Measurements from ENCODE around the gene TMEM150C. TPM values are rescaled to one million over a fixed set of nuclear protein-coding genes. Genes with fewer than 3 reads are reported as not detected.

TMEM150C gene
- total and polyA plus RNA-seq, 4 donors = 4.8 to 8.7 (median 5.2) TPM

- 91% methylated on average over 7 of the region's 7 CpGs for WGBS
- no peak overlapping the region for H3K9ac ChIP-seq (ENCODE audit: low read depth in 1 of 2, low read length in 2 of 2)
- H3K27ac ChIP-seq (ENCODE audit: low read depth in 1 of 2, low read length in 2 of 2) = no peak overlapping the region
- no peak for DNase-seq (ENCODE audit: low spot score)
- no peaks in the 10 kb centered on the region for H3K27me3 ChIP-seq (ENCODE audit: control insufficient read depth in 4 of 4, insufficient read depth in 4 of 4, low read length in 3 of 4)
- H3K4me1 ChIP-seq (ENCODE audit: control insufficient read depth in 4 of 4, insufficient read depth in 4 of 4, low read length in 3 of 4) = peaks cover 0 to 3% (median under 1%) of the 10 kb centered on the region in 4 donors
- no peak for TF ChIP-seq GABPA (IDR thresholded peaks at IDR 0.05 in 1 of 2, conservative IDR thresholded peaks at IDR 0.05 in 1 of 2)
- no peak for TF ChIP-seq TAF1 (conservative IDR thresholded peaks at IDR 0.05)
- TF ChIP-seq HNF4A (conservative IDR thresholded peaks at IDR 0.05) = no peak
- TF ChIP-seq REST (IDR thresholded peaks at IDR 0.05) = no peak
- TF ChIP-seq SP1 (IDR thresholded peaks at IDR 0.05) = no peak
- no peak for TF ChIP-seq RAD21 (IDR thresholded peaks at IDR 0.05)
- no peak for TF ChIP-seq NR2F2 (IDR thresholded peaks at IDR 0.05)
- no peak for TF ChIP-seq FOXA2 (IDR thresholded peaks at IDR 0.05)
- TF ChIP-seq MAX (IDR thresholded peaks at IDR 0.05) = no peak
- TF ChIP-seq FOXA1 (IDR thresholded peaks at IDR 0.05) = no peak
- TF ChIP-seq, protein P1, sequence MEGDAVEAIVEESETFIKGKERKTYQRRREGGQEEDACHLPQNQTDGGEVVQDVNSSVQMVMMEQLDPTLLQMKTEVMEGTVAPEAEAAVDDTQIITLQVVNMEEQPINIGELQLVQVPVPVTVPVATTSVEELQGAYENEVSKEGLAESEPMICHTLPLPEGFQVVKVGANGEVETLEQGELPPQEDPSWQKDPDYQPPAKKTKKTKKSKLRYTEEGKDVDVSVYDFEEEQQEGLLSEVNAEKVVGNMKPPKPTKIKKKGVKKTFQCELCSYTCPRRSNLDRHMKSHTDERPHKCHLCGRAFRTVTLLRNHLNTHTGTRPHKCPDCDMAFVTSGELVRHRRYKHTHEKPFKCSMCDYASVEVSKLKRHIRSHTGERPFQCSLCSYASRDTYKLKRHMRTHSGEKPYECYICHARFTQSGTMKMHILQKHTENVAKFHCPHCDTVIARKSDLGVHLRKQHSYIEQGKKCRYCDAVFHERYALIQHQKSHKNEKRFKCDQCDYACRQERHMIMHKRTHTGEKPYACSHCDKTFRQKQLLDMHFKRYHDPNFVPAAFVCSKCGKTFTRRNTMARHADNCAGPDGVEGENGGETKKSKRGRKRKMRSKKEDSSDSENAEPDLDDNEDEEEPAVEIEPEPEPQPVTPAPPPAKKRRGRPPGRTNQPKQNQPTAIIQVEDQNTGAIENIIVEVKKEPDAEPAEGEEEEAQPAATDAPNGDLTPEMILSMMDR (IDR thresholded peaks at IDR 0.05; ENCODE audit: low read depth, low read length, missing input control) = no peak
- no peak for TF ChIP-seq JUND (IDR thresholded peaks at IDR 0.05)
- TF ChIP-seq EGR1 (IDR thresholded peaks at IDR 0.05; ENCODE audit: low read depth in 2 of 2) = no peak
- TF ChIP-seq HNF4G (IDR thresholded peaks at IDR 0.05) = no peak
- no peak for TF ChIP-seq RXRA (IDR thresholded peaks at IDR 0.05)
- no peak for TF ChIP-seq ZBTB33 (IDR thresholded peaks at IDR 0.05)
- H3K9me3 ChIP-seq (ENCODE audit: control insufficient read depth in 4 of 4, low read length in 3 of 4) = no peaks in the 10 kb centered on the region
- no peak overlapping the region for H3K4me3 ChIP-seq (ENCODE audit: low read depth in 1 of 3, low read length in 3 of 3)
- peaks cover 7 to 22% (median 16%) of the 10 kb centered on the region in 4 donors for H3K36me3 ChIP-seq (ENCODE audit: control insufficient read depth in 4 of 4, insufficient read depth in 3 of 4, low read depth in 1 of 4, low read length in 3 of 4)
Observed at GRCh38 chr4:82457266-82457665, 104.5 kb downstream of the TMEM150C start.

GRCh38 chr4:82452026-82452425 is 109.8 kb downstream of the TMEM150C start:
- Histone ChIP-seq H3K4me1 (ENCODE audit: control insufficient read depth in 4 of 4, insufficient read depth in 4 of 4, low read length in 3 of 4) (no peaks in the 10 kb centered on the region), H3K4me3 (ENCODE audit: low read depth in 1 of 3, low read length in 3 of 3) (no peak overlapping the region), H3K36me3 (ENCODE audit: control insufficient read depth in 4 of 4, insufficient read depth in 3 of 4, low read depth in 1 of 4, low read length in 3 of 4) (peaks cover under 1 to 28% (median 19%) of the 10 kb centered on the region in 4 donors), H3K27me3 (ENCODE audit: control insufficient read depth in 4 of 4, insufficient read depth in 4 of 4, low read length in 3 of 4) (no peaks in the 10 kb centered on the region), H3K9me3 (ENCODE audit: control insufficient read depth in 4 of 4, low read length in 3 of 4) (no peaks in the 10 kb centered on the region), H3K9ac (ENCODE audit: low read depth in 1 of 2, low read length in 2 of 2) (no peak overlapping the region), H3K27ac (ENCODE audit: low read depth in 1 of 2, low read length in 2 of 2) (no peak overlapping the region)
- TF ChIP-seq MAX (IDR thresholded peaks at IDR 0.05) (no peak), SP1 (IDR thresholded peaks at IDR 0.05) (no peak), REST (IDR thresholded peaks at IDR 0.05) (no peak), RXRA (IDR thresholded peaks at IDR 0.05) (no peak), ZBTB33 (IDR thresholded peaks at IDR 0.05) (no peak), NR2F2 (IDR thresholded peaks at IDR 0.05) (no peak), YY1 (IDR thresholded peaks at IDR 0.05) (no peak), GABPA (IDR thresholded peaks at IDR 0.05 in 1 of 2, conservative IDR thresholded peaks at IDR 0.05 in 1 of 2) (no peak)
- TF ChIP-seq, protein P2, sequence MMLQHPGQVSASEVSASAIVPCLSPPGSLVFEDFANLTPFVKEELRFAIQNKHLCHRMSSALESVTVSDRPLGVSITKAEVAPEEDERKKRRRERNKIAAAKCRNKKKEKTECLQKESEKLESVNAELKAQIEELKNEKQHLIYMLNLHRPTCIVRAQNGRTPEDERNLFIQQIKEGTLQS (IDR thresholded peaks at IDR 0.05) = no peak
- no peak for DNase-seq (ENCODE audit: low spot score)
- WGBS = 90% methylated on average over 7 of the region's 7 CpGs

Measured in liver (tissue), 9 donors.